ENCODE data around the gene ADGRB2. TPM values are rescaled to one million over a fixed set of nuclear protein-coding genes. Genes with fewer than 3 reads are reported as not detected.

Gene ADGRB2
- total RNA-seq, 2 experiments from 2014 or later, result 0.68 to 0.81 TPM

- ChIA-PET CTCF (no interaction called here), POLR2A (no interaction called here)
- no peak overlapping the region for H3K27ac Mint-ChIP-seq
- H3K4me3 Mint-ChIP-seq, result no peak overlapping the region
- H3K27me3 Mint-ChIP-seq, result peaks cover 54% of the 10 kb centered on the region
- H3K4me1 Mint-ChIP-seq, result peaks cover 37% of the 10 kb centered on the region
- no peak for DNase-seq
- no peaks in the 10 kb centered on the region for H3K36me3 Mint-ChIP-seq (ENCODE audit: low read depth)
- H3K9me3 Mint-ChIP-seq, result no peaks in the 10 kb centered on the region
Measured at GRCh38 chr1:31774495-31774894, 10.4 kb upstream of the ADGRB2 start.

GRCh38 chr1:31773861-31774260 is 9.7 kb upstream of the ADGRB2 start:
- no peak for DNase-seq
- Mint-ChIP-seq H3K36me3 (ENCODE audit: low read depth) (no peaks in the 10 kb centered on the region), H3K4me1 (peaks cover 43% of the 10 kb centered on the region), H3K27me3 (peaks cover 54% of the 10 kb centered on the region), H3K27ac (no peak overlapping the region), H3K4me3 (no peak overlapping the region), H3K9me3 (no peaks in the 10 kb centered on the region)
- POLR2A ChIA-PET, result no interaction called here
- CTCF ChIA-PET, result no interaction called here

- Mint-ChIP-seq H3K27me3 (peaks cover 59% of the 10 kb centered on the region), H3K4me1 (peaks cover 46% of the 10 kb centered on the region)
- POLR2A ChIA-PET, result no interaction called here
Measured at GRCh38 chr1:31772669-31773248, 8.6 kb upstream of the ADGRB2 start.

GRCh38 chr1:31771891-31772668 is 7.9 kb upstream of the ADGRB2 start:
- CTCF ChIA-PET, result interaction anchor here (0.7 to 1.1 kb wide), 2 partner anchors 17 to 108 kb away, joined by 3 to 4 read pairs; no protein-coding TSS in a partner anchor
- Mint-ChIP-seq H3K27me3 (peaks cover 58% of the 10 kb centered on the region), H3K36me3 (ENCODE audit: low read depth) (no peaks in the 10 kb centered on the region), H3K27ac (no peak overlapping the region), H3K4me1 (peaks cover 46% of the 10 kb centered on the region), H3K4me3 (peak overlapping the region; percentile 64), H3K9me3 (no peaks in the 10 kb centered on the region)
- POLR2A ChIA-PET, result no interaction called here
- no peak for DNase-seq

More at GRCh38 chr1:31772669-31773248, 8.6 kb upstream of the ADGRB2 start:
- no peak for DNase-seq
- H3K9me3 Mint-ChIP-seq, result no peaks in the 10 kb centered on the region
- H3K36me3 Mint-ChIP-seq (ENCODE audit: low read depth), result no peaks in the 10 kb centered on the region
- CTCF ChIA-PET, result interaction anchor here (1.1 kb wide), 1 partner anchor 17 kb away, joined by 4 read pairs; no protein-coding TSS in a partner anchor
- H3K4me3 Mint-ChIP-seq, result peak overlapping the region; percentile 64
- H3K27ac Mint-ChIP-seq, result no peak overlapping the region

- Mint-ChIP-seq H3K4me3 (no peak overlapping the region), H3K9me3 (no peaks in the 10 kb centered on the region), H3K4me1 (peaks cover 46% of the 10 kb centered on the region), H3K36me3 (ENCODE audit: low read depth) (no peaks in the 10 kb centered on the region), H3K27ac (no peak overlapping the region), H3K27me3 (peaks cover 56% of the 10 kb centered on the region)
- ChIA-PET CTCF (interaction anchor here (0.9 kb wide), 1 partner anchor 19 kb away, joined by 4 read pairs; no protein-coding TSS in a partner anchor), POLR2A (interaction anchor here (0.9 kb wide), 1 partner anchor 18 kb away, joined by 3 read pairs; no protein-coding TSS in a partner anchor)
- no peak for DNase-seq
Measured at GRCh38 chr1:31769720-31770390, 5.7 kb upstream of the ADGRB2 start.

GRCh38 chr1:31768939-31769704 is 5.0 kb upstream of the ADGRB2 start:
- H3K9me3 Mint-ChIP-seq, result no peaks in the 10 kb centered on the region
- H3K27ac Mint-ChIP-seq, result no peak overlapping the region
- H3K4me3 Mint-ChIP-seq, result no peak overlapping the region
- peaks cover 45% of the 10 kb centered on the region for H3K4me1 Mint-ChIP-seq
- CTCF ChIA-PET, result interaction anchor here (0.9 to 1.1 kb wide), 2 partner anchors 20 to 23 kb away, joined by 3 to 4 read pairs; no protein-coding TSS in a partner anchor
- peaks cover 55% of the 10 kb centered on the region for H3K27me3 Mint-ChIP-seq
- DNase-seq, result no peak
- H3K36me3 Mint-ChIP-seq (ENCODE audit: low read depth), result no peaks in the 10 kb centered on the region
- POLR2A ChIA-PET, result no interaction called here

GRCh38 chr1:31768407-31768907 is 4.3 kb upstream of the ADGRB2 start:
- no peak overlapping the region for H3K27ac Mint-ChIP-seq
- peaks cover 50% of the 10 kb centered on the region for H3K27me3 Mint-ChIP-seq
- H3K4me3 Mint-ChIP-seq, result no peak overlapping the region
- H3K36me3 Mint-ChIP-seq (ENCODE audit: low read depth), result no peaks in the 10 kb centered on the region
- CTCF ChIA-PET, result interaction anchor here (1.1 kb wide), 1 partner anchor 23 kb away, joined by 3 read pairs; no protein-coding TSS in a partner anchor
- POLR2A ChIA-PET, result no interaction called here
- DNase-seq, result no peak
- H3K9me3 Mint-ChIP-seq, result no peaks in the 10 kb centered on the region
- peaks cover 42% of the 10 kb centered on the region for H3K4me1 Mint-ChIP-seq

GRCh38 chr1:31767225-31767624 is 3.1 kb upstream of the ADGRB2 start:
- Mint-ChIP-seq H3K36me3 (ENCODE audit: low read depth) (no peaks in the 10 kb centered on the region), H3K4me1 (peaks cover 39% of the 10 kb centered on the region), H3K4me3 (no peak overlapping the region), H3K27me3 (peaks cover 51% of the 10 kb centered on the region), H3K27ac (no peak overlapping the region), H3K9me3 (no peaks in the 10 kb centered on the region)
- CTCF ChIA-PET, result interaction anchor here (0.8 to 3.7 kb wide), 3 partner anchors 21 to 64 kb away, joined by 3 to 19 read pairs (median 3); no protein-coding TSS in a partner anchor
- DNase-seq, result no peak
- POLR2A ChIA-PET, result interaction anchor here (1.2 kb wide), 1 partner anchor 22 kb away, joined by 6 read pairs; no protein-coding TSS in a partner anchor

- H3K36me3 Mint-ChIP-seq (ENCODE audit: low read depth), result no peaks in the 10 kb centered on the region
- peaks cover 39% of the 10 kb centered on the region for H3K4me1 Mint-ChIP-seq
- no peak overlapping the region for H3K4me3 Mint-ChIP-seq
- DNase-seq, result no peak
- ChIA-PET CTCF (interaction anchor here (0.6 to 3.7 kb wide), 3 partner anchors 14 to 215 kb away, joined by 3 to 19 read pairs (median 6); no protein-coding TSS in a partner anchor), POLR2A (interaction anchor here (1.6 kb wide), 1 partner anchor 24 kb away, joined by 6 read pairs; no protein-coding TSS in a partner anchor)
- peaks cover 49% of the 10 kb centered on the region for H3K27me3 Mint-ChIP-seq
- no peaks in the 10 kb centered on the region for H3K9me3 Mint-ChIP-seq
- H3K27ac Mint-ChIP-seq, result no peak overlapping the region
Measured at GRCh38 chr1:31765516-31765915, 1.4 kb upstream of the ADGRB2 start.

GRCh38 chr1:31765041-31765467 is 914 bp upstream of the ADGRB2 start:
- no peak for DNase-seq
- CTCF ChIA-PET, result interaction anchor here (0.6 to 3.7 kb wide), 4 partner anchors 14 to 230 kb away, joined by 3 to 19 read pairs (median 4); no protein-coding TSS in a partner anchor
- peaks cover 52% of the 10 kb centered on the region for H3K27me3 Mint-ChIP-seq

GRCh38 chr1:31763671-31764311 is 349 bp downstream of the ADGRB2 start:
- Mint-ChIP-seq H3K4me1 (peaks cover 32% of the 10 kb centered on the region), H3K27me3 (peaks cover 65% of the 10 kb centered on the region), H3K27ac (no peak overlapping the region), H3K36me3 (ENCODE audit: low read depth) (no peaks in the 10 kb centered on the region), H3K4me3 (peak overlapping the region; percentile 59), H3K9me3 (no peaks in the 10 kb centered on the region)
- ChIA-PET POLR2A (interaction anchor here (0.6 to 2.4 kb wide), 4 partner anchors 10 to 386 kb away, joined by 3 to 6 read pairs (median 4); partner anchors contain the start of gene PEF1), CTCF (interaction anchor here (0.6 to 4.4 kb wide), 5 partner anchors 13 to 354 kb away, joined by 3 to 28 read pairs (median 6); no protein-coding TSS in a partner anchor)
- no peak for DNase-seq

More at GRCh38 chr1:31765041-31765467, 914 bp upstream of the ADGRB2 start:
- Mint-ChIP-seq H3K9me3 (no peaks in the 10 kb centered on the region), H3K36me3 (ENCODE audit: low read depth) (no peaks in the 10 kb centered on the region), H3K4me3 (no peak overlapping the region), H3K27ac (no peak overlapping the region), H3K4me1 (peaks cover 39% of the 10 kb centered on the region)
- POLR2A ChIA-PET, result interaction anchor here (1.6 to 2.4 kb wide), 2 partner anchors 11 to 24 kb away, joined by 6 read pairs; no protein-coding TSS in a partner anchor

Measured in activated CD4-positive, alpha-beta memory T cell treated with anti-CD3 and anti-CD28 coated beads, Interleukin-2, amount 10 ng/mL, durations not matched to agents 7 days and 5 days (primary cell).